Measurements from ENCODE around the gene SNPH. TPM values are rescaled to one million over a fixed set of nuclear protein-coding genes. Genes with fewer than 3 reads are reported as not detected.

SNPH gene
- total RNA-seq, 1 experiment from 2014 or later = 9.9 TPM

- peak; percentile 77 for DNase-seq (ENCODE audit: low read depth)
Observed at GRCh38 chr20:1324598-1325172, 58.6 kb downstream of the SNPH start.

DNA sequence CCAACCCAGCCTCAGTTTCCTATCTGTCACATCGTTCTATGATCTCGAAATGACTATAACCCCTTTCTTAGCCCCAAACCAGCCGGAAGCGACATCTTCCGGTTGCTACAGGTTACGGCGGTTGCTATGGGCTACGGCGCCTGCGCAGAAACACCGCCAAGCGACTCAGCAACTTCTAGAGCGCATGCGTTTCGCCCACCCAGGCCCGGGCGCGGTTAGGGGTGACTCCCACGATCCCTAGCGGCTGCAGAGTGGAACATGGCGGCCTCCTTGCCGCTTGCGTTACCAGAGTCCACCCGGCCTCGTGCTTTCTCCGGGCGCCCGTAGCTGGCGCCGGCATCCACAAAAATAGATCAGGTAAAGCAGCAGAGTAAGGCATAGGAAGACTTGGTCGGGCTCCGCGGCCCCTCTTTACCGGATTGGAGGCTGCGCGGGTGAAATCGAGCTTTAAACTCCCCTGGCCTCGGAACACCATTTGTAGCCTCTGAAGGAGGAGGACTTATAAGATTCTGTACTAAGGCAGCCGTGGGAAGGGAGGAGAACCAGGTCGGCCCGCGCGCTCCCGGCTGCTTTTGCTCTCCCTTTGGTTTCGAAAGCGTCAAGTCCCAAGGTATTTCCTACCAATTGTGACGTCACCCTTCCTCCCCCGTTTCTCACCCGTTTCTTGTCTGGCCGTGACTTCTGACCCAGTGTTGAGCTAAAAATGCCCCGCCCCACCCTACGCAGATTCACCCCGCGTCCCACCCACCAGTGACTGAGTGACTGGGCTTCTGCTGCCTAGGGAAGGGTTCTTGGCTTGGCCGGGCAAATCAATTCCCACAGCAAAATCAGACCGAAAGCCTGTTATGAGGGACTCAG is 59.3 kb downstream of the SNPH start:
- peak; percentile 98 for DNase-seq (ENCODE audit: low read depth)

DNA sequence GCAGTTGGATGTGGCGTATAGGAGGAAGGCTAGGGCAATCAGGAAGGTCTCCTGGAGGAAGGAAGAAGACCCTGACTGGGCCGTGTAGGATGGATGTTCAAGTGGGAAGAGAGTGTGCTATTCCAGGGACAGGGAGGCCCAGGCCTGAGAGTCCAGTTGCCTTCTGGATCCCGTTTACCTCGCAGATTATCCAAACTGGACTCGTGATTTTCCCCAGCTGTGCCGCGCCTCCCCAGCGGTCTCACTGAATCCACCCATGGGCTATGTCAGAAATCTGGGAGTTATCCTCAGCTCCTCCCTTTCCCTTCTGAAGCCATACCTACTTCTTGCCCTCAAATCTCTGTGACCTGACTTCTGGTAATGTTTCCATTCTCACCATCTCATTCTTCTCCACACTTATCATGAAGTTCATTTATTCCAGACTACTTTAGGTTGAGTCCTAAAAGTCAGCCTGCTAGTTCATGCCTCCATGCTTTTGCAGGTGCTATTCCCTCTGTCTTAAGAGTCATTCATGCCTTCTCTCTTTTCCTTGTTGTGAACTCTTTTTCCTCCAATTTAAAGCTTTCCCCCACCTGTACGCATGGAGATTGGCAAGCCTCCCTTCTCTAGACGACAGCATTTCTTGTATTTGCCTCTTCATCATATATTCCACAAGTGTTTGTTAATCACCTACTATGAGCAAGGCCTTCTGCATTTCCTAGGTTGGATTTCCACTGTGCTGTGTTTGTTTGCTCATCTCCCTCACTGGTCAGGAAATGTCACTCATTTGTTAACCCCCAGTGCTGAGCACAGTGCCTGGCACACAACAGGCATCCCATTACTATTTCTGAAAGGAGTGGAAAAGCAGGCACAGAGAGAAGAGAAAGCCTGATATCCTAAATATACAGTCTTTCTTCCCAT is 60.2 kb downstream of the SNPH start:
- DNase-seq (ENCODE audit: low read depth) = no peak

DNA sequence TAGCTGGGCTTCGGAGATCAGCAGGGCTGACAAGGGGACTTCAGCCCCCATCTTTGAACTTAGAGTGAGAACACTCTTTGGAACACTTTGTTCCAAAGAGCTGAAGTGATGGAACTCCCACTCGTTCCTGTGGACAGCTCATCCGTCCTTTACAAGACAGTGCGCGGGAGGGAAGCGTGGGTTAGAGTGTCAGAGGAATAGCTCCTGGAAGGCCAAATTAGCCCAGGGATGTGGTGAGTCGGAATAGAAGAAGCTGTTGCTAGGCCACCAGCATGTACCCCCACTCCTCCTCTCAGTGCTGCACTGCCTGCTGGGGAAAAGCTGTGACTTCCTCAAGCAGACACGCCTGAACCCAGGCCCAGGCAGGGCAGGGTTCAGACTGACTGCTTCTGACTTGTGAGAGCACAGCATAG is 61.2 kb downstream of the SNPH start:
- DNase-seq (ENCODE audit: low read depth) = peak; percentile 81

DNA sequence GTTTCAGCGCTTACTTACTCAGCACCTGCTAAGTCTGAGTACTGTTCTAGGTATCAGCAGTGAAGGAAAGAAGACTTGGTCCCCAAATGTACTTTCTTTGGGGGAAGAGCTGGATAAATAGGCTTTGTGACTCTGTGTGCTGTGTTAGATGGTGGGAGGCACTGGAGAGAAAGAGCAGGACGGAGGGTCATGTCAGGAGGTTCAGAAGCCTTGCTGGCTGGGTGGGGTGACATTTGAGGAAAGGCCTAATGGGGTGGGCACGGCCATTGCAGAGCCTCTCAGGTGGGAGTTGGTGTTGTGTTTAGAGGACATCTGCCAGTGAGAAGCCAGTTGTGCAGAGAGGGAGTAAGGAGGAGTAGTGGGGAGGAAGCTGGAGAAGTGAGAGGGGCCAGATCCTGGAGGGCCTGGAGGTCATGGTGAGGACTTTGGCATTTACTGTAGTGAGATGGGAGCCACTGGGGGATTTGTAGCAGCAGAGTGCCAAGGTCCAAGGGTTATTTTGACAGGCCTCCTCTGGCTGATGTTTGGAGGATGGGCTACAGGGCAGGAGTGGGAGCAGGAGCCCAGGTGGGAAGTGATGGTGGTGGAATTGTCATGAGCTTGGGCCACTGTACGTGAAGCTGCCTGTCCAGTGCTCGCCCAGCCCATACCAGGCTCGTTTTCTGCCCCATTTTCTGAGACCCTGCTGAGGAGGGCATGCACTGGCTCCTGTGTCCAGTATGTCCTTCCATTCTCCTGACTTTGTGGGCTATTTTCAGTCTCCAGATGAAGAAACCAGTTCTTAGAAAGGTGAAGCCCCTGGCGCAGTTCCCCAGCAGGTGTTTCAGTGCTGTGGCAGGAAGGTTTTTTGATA is 62.0 kb downstream of the SNPH start:
- no peak for DNase-seq (ENCODE audit: low read depth)

DNA sequence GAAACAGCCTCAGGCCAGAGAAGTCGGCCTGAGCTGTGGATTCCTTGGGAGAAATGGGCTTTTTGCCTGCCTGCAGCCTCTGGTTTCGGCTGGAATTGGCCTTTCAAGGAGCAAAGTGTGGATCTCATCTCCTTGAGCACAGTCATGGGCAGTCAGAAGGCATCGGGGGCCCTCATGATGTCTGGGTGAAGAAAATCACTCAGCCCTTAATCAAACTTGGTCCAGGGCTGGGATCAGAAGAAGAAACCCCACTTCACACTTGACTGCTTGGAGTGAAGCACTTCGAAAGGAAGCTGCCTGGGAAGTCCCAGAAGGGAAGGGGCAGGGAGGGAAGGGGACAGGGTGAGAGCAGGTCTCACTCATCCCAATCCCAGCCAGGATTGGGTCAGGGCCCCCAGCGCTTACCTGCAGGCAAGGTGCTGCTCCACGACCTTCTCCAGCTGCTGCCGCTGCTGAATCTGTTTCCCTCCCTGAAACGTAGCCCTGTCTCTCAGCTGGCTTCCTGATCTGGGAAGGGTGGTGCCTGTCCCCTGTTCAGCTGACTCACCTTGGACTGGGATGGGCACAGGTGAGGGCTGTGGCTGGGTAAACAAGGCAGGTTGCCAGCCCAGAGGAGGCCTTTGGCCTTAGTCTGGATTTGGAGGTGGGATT is 62.7 kb downstream of the SNPH start, which contains the start of gene SDCBP2:
Gene SDCBP2 (minus strand): TSS at position 460 of the 651 bp plus-strand sequence. CDS start 8,723 bp downstream, outside the sequence.
- DNase-seq (ENCODE audit: low read depth) = no peak

DNA sequence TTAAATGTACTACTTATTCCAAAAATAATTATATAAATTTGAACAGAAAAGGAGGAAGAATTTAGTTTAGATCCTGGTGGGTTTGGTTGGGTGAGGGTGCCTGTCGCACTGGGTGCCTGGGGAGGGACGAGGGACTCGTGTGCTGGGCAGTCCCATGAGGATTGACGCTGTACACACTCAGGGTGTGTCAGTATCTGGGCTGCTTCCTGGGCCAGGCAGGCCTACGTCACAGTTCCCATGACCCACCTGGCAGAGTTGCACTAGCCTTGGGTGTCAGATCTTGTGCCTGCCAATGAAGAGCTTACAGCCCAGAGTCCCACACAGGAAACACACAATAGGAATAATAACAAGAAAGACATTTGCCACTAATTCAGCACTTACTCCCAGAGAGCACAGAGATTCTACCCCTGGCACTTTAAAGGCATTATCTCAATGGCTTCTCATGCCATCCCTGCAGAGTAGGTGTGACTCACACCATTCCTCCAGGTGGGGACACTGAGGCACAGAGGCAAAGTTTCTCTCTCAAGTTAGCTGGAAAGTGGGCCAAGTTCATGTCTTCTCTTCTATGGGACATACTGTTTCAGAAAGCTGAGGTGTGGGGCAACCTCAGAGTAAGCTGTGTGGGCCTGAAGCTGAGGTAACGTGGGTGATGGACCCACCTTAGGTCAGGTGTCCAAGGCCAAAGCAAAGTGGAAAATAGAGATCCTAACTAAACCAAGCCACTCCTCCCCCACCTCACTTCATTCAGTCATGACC is 64.2 kb downstream of the SNPH start:
- DNase-seq (ENCODE audit: low read depth) = no peak

DNA sequence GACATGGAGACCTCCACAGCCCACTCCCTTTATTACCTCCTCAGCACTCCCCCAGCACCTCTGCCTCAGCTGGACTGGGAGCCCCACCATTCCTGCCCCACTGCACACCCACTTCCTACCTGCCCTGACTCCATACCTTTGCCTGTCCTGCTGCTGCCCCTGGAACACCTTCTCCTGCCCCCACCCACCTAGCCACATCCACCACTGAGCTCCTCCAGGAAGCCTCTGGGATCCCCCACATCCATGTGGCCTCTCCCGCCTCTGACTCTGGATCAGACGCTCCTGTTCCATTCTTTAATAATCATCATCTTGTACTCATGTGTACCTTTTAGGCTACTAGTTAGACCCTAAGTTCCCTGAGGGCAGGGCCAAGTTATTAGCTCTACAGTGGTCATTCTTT is 65.0 kb downstream of the SNPH start:
- no peak for DNase-seq (ENCODE audit: low read depth)

- DNase-seq (ENCODE audit: low read depth) = no peak
Observed at GRCh38 chr20:1331801-1332453, 65.8 kb downstream of the SNPH start.

DNA sequence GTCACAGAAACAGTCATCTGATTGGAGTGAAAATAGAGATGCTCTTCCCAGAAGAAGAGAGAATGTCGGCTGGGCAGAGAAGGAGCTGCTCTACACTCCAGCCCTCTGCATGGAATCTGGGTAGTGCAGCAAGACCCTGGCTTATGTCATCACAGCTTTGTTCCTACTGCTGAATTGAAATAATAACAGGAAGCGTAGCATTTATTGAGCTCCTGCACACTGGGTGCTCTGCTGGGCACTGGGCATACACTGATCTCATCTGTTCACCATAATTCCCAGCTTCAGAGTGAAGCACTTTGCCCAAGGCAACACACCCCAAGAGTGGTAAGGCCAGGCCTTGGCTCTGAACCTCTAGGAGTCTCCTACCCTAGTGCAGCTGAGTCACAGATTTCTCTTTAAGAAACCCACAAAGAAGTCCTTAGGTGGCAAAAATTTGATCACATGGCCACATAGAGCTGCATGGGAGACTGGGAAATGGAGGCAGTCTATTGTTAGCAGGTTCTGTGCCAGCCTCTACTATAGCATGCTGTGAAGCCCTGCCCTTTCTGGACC is 66.7 kb downstream of the SNPH start:
- DNase-seq (ENCODE audit: low read depth) = peak; percentile 65

- DNase-seq (ENCODE audit: low read depth) = no peak
Observed at GRCh38 chr20:1333462-1334369, 67.6 kb downstream of the SNPH start.

GRCh38 chr20:1334370-1334731 is 68.3 kb downstream of the SNPH start:
- DNase-seq (ENCODE audit: low read depth) = no peak

- DNase-seq (ENCODE audit: low read depth) = no peak
Observed at GRCh38 chr20:1334761-1335160, 68.7 kb downstream of the SNPH start.

- no peak for DNase-seq (ENCODE audit: low read depth)
Observed at GRCh38 chr20:1335961-1336698, 70.0 kb downstream of the SNPH start.

GRCh38 chr20:1336699-1337367 is 70.7 kb downstream of the SNPH start:
- no peak for DNase-seq (ENCODE audit: low read depth)

DNA sequence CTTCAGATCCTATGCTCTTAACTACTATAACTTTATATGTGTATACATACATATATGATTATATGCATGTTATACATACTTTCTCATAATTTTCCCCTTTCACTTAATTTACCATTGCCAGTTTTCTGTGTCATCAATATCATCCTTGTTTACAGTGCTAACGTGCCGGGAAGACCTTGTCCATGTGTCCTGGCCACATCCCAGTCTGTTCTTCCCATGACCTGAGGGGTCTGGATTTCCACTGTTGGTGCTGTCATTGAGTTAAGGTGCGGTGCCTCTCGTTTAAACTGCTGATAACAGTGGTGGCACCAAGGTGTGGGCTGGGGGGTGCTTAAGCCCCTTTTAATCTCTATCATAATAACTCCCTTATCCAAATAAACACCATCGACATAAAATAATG is 71.3 kb downstream of the SNPH start:
- no peak for DNase-seq (ENCODE audit: low read depth)

- no peak for DNase-seq (ENCODE audit: low read depth)
Observed at GRCh38 chr20:1338096-1338495, 72.0 kb downstream of the SNPH start.
